ENCODE data around the gene PTH. TPM values are rescaled to one million over a fixed set of nuclear protein-coding genes. Genes with fewer than 3 reads are reported as not detected.
A peak's percentile ranks its signal among the peaks of the same experiment; 100 is the strongest.

PTH gene
- total and polyA plus RNA-seq, 7 donors, result not detected

GRCh38 chr11:13486926-13487660 lies 8.7 kb downstream of the PTH start:
- Histone ChIP-seq H3K9me3 (no peaks in the 10 kb centered on the region), H3K4me3 (peak overlapping the region; percentile 22), H3K27me3 (ENCODE audit: insufficient read depth in 3 of 3, low read length in 2 of 3) (peaks cover 0 to 2% (median 0%) of the 10 kb centered on the region in 3 donors), H3K36me3 (ENCODE audit: insufficient read depth in 1 of 2, low read depth in 1 of 2) (no peaks in the 10 kb centered on the region), H3K27ac (no peak overlapping the region), H3K4me1 (no peaks in the 10 kb centered on the region)
- ATAC-seq, result no peak
- intact Hi-C loops (cut with DNase I), result no loop called here
- peak in 1 of 2 donors; percentile 27 for DNase-seq
- TF ChIP-seq, protein P1, sequence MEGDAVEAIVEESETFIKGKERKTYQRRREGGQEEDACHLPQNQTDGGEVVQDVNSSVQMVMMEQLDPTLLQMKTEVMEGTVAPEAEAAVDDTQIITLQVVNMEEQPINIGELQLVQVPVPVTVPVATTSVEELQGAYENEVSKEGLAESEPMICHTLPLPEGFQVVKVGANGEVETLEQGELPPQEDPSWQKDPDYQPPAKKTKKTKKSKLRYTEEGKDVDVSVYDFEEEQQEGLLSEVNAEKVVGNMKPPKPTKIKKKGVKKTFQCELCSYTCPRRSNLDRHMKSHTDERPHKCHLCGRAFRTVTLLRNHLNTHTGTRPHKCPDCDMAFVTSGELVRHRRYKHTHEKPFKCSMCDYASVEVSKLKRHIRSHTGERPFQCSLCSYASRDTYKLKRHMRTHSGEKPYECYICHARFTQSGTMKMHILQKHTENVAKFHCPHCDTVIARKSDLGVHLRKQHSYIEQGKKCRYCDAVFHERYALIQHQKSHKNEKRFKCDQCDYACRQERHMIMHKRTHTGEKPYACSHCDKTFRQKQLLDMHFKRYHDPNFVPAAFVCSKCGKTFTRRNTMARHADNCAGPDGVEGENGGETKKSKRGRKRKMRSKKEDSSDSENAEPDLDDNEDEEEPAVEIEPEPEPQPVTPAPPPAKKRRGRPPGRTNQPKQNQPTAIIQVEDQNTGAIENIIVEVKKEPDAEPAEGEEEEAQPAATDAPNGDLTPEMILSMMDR (IDR thresholded peaks at IDR 0.05), result peak; percentile 20
- WGBS, 3 donors, result 52 to 60% (median 54%) methylated on average over 26 of the region's 26 CpGs

GRCh38 chr11:13480198-13480597 lies 15.6 kb downstream of the PTH start:
- DNase-seq (no peak), ATAC-seq (no peak)
- WGBS, 3 donors, result 85 to 93% (median 89%) methylated on average over 9 of the region's 9 CpGs
- no peaks in the 10 kb centered on the region for H3K4me1 ChIP-seq
- H3K4me3 ChIP-seq, result no peak overlapping the region
- H3K27me3 ChIP-seq (ENCODE audit: insufficient read depth in 3 of 3, low read length in 2 of 3), result peaks cover 0 to 2% (median 0%) of the 10 kb centered on the region in 3 donors
- no peak overlapping the region for H3K27ac ChIP-seq
- intact Hi-C loops (cut with DNase I), result no loop called here
- no peaks in the 10 kb centered on the region for H3K9me3 ChIP-seq
- TF ChIP-seq, protein P1 (IDR thresholded peaks at IDR 0.05), result no peak
- H3K36me3 ChIP-seq (ENCODE audit: insufficient read depth in 1 of 2, low read depth in 1 of 2), result no peaks in the 10 kb centered on the region

DNA sequence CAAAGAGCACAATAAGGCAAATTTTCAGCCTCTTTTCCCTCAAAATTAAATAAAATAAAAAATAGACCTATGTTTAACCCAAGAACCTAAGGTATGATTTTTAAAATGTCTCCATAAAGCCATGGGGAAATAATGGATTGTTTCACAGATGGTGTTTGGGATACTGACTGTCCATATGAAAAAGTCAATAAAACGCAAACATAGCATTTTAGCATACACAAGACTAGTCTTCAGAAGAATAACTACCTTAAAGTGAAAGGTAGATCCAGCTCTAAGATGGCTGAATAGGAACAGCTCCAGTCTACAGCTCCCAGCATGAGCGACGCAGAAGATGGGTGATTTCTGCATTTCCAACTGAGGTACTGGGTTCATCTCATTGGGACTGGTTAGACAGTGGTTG lies 16.1 kb downstream of the PTH start:
- intact Hi-C loops (cut with DNase I), result no loop called here

DNA sequence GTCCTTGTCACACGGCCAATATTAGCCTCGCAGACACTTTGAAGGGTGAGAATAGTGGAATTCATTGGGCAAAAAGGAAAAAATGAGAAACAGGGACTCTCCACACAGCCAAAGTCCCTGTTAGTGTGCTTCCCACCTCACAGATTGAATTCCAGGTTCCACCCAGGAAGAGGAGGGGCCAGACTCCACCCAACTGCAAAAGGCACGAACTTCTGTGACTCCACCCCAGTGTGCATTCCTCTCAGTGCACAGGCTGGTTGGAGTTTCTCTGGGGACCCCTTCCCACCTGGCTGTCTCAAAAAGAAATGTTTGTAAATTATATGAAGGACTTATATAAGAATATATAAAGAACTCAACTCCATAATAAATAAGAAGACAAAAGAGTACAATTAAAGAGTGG lies 20.7 kb downstream of the PTH start:
- Histone ChIP-seq H3K27me3 (ENCODE audit: insufficient read depth in 3 of 3, low read length in 2 of 3) (no peaks in the 10 kb centered on the region), H3K4me3 (no peak overlapping the region), H3K9me3 (no peaks in the 10 kb centered on the region), H3K27ac (no peak overlapping the region), H3K4me1 (no peaks in the 10 kb centered on the region), H3K36me3 (ENCODE audit: insufficient read depth in 1 of 2, low read depth in 1 of 2) (no peaks in the 10 kb centered on the region)
- TF ChIP-seq, protein P1 (IDR thresholded peaks at IDR 0.05), result no peak
- ATAC-seq (no peak), DNase-seq (no peak)
- 71 to 81% (median 72%) methylated on average over 3 of the region's 3 CpGs for WGBS, 3 donors
- intact Hi-C loops (cut with DNase I), result no loop called here

More for the DNA sequence above, 16.1 kb downstream of the PTH start:
- WGBS, 3 donors, result 86 to 99% (median 94%) methylated on average over 3 of the region's 3 CpGs
- DNase-seq (no peak), ATAC-seq (no peak)
- Histone ChIP-seq H3K27me3 (ENCODE audit: insufficient read depth in 3 of 3, low read length in 2 of 3) (no peaks in the 10 kb centered on the region), H3K4me3 (no peak overlapping the region), H3K27ac (no peak overlapping the region), H3K36me3 (ENCODE audit: insufficient read depth in 1 of 2, low read depth in 1 of 2) (no peaks in the 10 kb centered on the region), H3K9me3 (no peaks in the 10 kb centered on the region), H3K4me1 (no peaks in the 10 kb centered on the region)
- TF ChIP-seq, protein P1 (IDR thresholded peaks at IDR 0.05), result no peak

Data from psoas muscle (tissue), 8 donors.